Panc1 (cell line): ENCODE results near the gene PSMD3.

Experiments used
- POLR2AphosphoS5 ChIP-seq: IDR thresholded peaks from 2 replicates; pipeline ENCODE4 v1.6.1; 2012; ENCODE audit warnings: mild to moderate bottlenecking, low read depth, low read length, moderate library complexity
- TCF7L2 ChIP-seq: IDR thresholded peaks from 2 replicates; pipeline ENCODE4 v1.6.1; 2011; ENCODE audit warnings: mild to moderate bottlenecking, low read depth, low read length, inconsistent platforms
- TF ChIP-seq, protein P1 (sequence below): fragments of 450-650 bp; IDR thresholded peaks from 2 replicates; pipeline ENCODE4 v1.5.1; 2017; ENCODE audit warnings: mild to moderate bottlenecking

GRCh38 chr17:39951924-39952679, 28.5 kb upstream of the PSMD3 start:
- TF ChIP-seq, protein P1, sequence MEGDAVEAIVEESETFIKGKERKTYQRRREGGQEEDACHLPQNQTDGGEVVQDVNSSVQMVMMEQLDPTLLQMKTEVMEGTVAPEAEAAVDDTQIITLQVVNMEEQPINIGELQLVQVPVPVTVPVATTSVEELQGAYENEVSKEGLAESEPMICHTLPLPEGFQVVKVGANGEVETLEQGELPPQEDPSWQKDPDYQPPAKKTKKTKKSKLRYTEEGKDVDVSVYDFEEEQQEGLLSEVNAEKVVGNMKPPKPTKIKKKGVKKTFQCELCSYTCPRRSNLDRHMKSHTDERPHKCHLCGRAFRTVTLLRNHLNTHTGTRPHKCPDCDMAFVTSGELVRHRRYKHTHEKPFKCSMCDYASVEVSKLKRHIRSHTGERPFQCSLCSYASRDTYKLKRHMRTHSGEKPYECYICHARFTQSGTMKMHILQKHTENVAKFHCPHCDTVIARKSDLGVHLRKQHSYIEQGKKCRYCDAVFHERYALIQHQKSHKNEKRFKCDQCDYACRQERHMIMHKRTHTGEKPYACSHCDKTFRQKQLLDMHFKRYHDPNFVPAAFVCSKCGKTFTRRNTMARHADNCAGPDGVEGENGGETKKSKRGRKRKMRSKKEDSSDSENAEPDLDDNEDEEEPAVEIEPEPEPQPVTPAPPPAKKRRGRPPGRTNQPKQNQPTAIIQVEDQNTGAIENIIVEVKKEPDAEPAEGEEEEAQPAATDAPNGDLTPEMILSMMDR, result no peak
- TF ChIP-seq POLR2AphosphoS5, result no peak
- TF ChIP-seq TCF7L2, result no peak
